ENCODE measurements around the gene KIF26B. TPM values are rescaled to one million over a fixed set of nuclear protein-coding genes. Genes with fewer than 3 reads are reported as not detected.

Gene KIF26B
- total and polyA plus RNA-seq, 8 donors, result 0.15 to 3.2 (median 0.89) TPM; not detected in 1

GRCh38 chr1:245370175-245370825 is 215.5 kb downstream of the KIF26B start:
- intact Hi-C loops (cut with DNase I; ENCODE audit: low total_unique reads), result no loop called here
- TF ChIP-seq POLR2AphosphoS5 (IDR thresholded peaks at IDR 0.05) (no peak), CTCF (IDR thresholded peaks at IDR 0.05) (no peak), POLR2A (IDR thresholded peaks at IDR 0.05) (no peak), EP300 (IDR thresholded peaks at IDR 0.05) (no peak)
- H3K4me3 ChIP-seq, result no peak overlapping the region
- H3K9me3 ChIP-seq, result no peaks in the 10 kb centered on the region
- no peak overlapping the region for H3K27ac ChIP-seq
- H3K36me3 ChIP-seq, result peaks cover 0 to 5% (median 0%) of the 10 kb centered on the region in 4 donors
- H3K27me3 ChIP-seq, result no peaks in the 10 kb centered on the region
- H3K4me1 ChIP-seq, result no peaks in the 10 kb centered on the region
- 91 to 95% (median 92%) methylated on average over 15 of the region's 15 CpGs for WGBS, 5 donors
- no peak for DNase-seq

GRCh38 chr1:245370905-245371581 is 216.3 kb downstream of the KIF26B start:
- no peaks in the 10 kb centered on the region for H3K4me1 ChIP-seq
- H3K27me3 ChIP-seq, result no peaks in the 10 kb centered on the region
- no peak for TF ChIP-seq CTCF (IDR thresholded peaks at IDR 0.05)
- no peak for TF ChIP-seq EP300 (IDR thresholded peaks at IDR 0.05)
- TF ChIP-seq POLR2AphosphoS5 (IDR thresholded peaks at IDR 0.05), result no peak
- TF ChIP-seq POLR2A (IDR thresholded peaks at IDR 0.05), result no peak
- 81 to 86% (median 84%) methylated on average over 15 to 18 of the region's 18 CpGs for WGBS, 5 donors
- H3K4me3 ChIP-seq, result no peak overlapping the region
- H3K36me3 ChIP-seq, result peaks cover 0 to 5% (median 0%) of the 10 kb centered on the region in 4 donors
- H3K9me3 ChIP-seq, result no peaks in the 10 kb centered on the region
- intact Hi-C loops (cut with DNase I; ENCODE audit: low total_unique reads), result no loop called here
- no peak for DNase-seq
- no peak overlapping the region for H3K27ac ChIP-seq

GRCh38 chr1:245373131-245373530 is 218.3 kb downstream of the KIF26B start:
- 85 to 93% (median 89%) methylated on average over 4 of the region's 4 CpGs for WGBS, 5 donors
- no peak overlapping the region for H3K27ac ChIP-seq

More at GRCh38 chr1:245373131-245373530, 218.3 kb downstream of the KIF26B start:
- H3K27me3 ChIP-seq, result no peaks in the 10 kb centered on the region
- no peak for TF ChIP-seq POLR2A (IDR thresholded peaks at IDR 0.05)
- TF ChIP-seq POLR2AphosphoS5 (IDR thresholded peaks at IDR 0.05), result no peak
- TF ChIP-seq CTCF (IDR thresholded peaks at IDR 0.05), result no peak
- TF ChIP-seq EP300 (IDR thresholded peaks at IDR 0.05), result no peak
- no peaks in the 10 kb centered on the region for H3K4me1 ChIP-seq
- H3K9me3 ChIP-seq, result no peaks in the 10 kb centered on the region
- H3K4me3 ChIP-seq, result no peak overlapping the region
- no peak for DNase-seq
- no peaks in the 10 kb centered on the region for H3K36me3 ChIP-seq
- intact Hi-C loops (cut with DNase I; ENCODE audit: low total_unique reads), result no loop called here

All from stomach (tissue), 9 donors.